Measurements from ENCODE around the gene CNTN2. TPM values are rescaled to one million over a fixed set of nuclear protein-coding genes. Genes with fewer than 3 reads are reported as not detected.

CNTN2 gene
- total and polyA plus RNA-seq, 2 experiments from 2014 or later = 1.3 to 2.2 TPM

- Histone ChIP-seq H2AFZ (no peak overlapping the region), H3K79me2 (replicated peaks; ENCODE audit: insufficient read depth) (no peaks in the 10 kb centered on the region), H3K27ac (ENCODE audit: low read depth) (no peak overlapping the region), H3K27me3 (ENCODE audit: insufficient read depth) (peaks cover 19% of the 10 kb centered on the region; the same call in 1 of the 2 replicates), H3F3A (replicated peaks; ENCODE audit: low read depth) (no peaks in the 10 kb centered on the region), H3K4me3 (no peak overlapping the region), H3K9me2 (ENCODE audit: insufficient read depth) (0 out of 2 replicates have a peak, but pooled peaks cover 4% of the 10 kb centered on the region), H3K36me3 (ENCODE audit: insufficient read depth) (no peaks in the 10 kb centered on the region), H4K20me1 (replicated peaks; ENCODE audit: insufficient read depth) (no peaks in the 10 kb centered on the region), H3K4me1 (ENCODE audit: insufficient read depth) (peaks cover 34% of the 10 kb centered on the region), H3K4me2 (0 out of 2 replicates have a peak overlapping the region, but pooled peaks have one; percentile 20)
- Mint-ChIP-seq H3K27me3 (ENCODE audit: insufficient read depth, low read depth, poor library complexity) (peaks cover 35% of the 10 kb centered on the region), H3K36me3 (ENCODE audit: low read depth) (no peaks in the 10 kb centered on the region), H3K27ac (no peak overlapping the region), H3K9me3 (no peaks in the 10 kb centered on the region), H3K4me1 (peaks cover 37% of the 10 kb centered on the region), H3K4me3 (no peak overlapping the region; the same call in 2 of the 3 replicates)
- TF ChIP-seq REST (IDR thresholded peaks at IDR 0.05; ENCODE audit: unreplicated experiment) (peak; percentile 77), ZNF114 (CRISPR knock-in tag; IDR thresholded peaks at IDR 0.05) (no peak)
- ATAC-seq = peak; percentile 23
- peak; percentile 44 for DNase-seq (ENCODE audit: low spot score)
Measured at GRCh38 chr1:205044741-205045140, 1.7 kb downstream of the CNTN2 start.

- H3K36me3 Mint-ChIP-seq (ENCODE audit: low read depth) = no peaks in the 10 kb centered on the region
- peaks cover 35% of the 10 kb centered on the region for H3K27me3 Mint-ChIP-seq (ENCODE audit: insufficient read depth, low read depth, poor library complexity)
- Histone ChIP-seq H3K9me2 (ENCODE audit: insufficient read depth) (0 out of 2 replicates have a peak, but pooled peaks cover 4% of the 10 kb centered on the region), H3K4me1 (ENCODE audit: insufficient read depth) (peaks cover 34% of the 10 kb centered on the region), H3K4me3 (no peak overlapping the region), H4K20me1 (replicated peaks; ENCODE audit: insufficient read depth) (no peaks in the 10 kb centered on the region), H3F3A (replicated peaks; ENCODE audit: low read depth) (no peaks in the 10 kb centered on the region), H3K36me3 (ENCODE audit: insufficient read depth) (no peaks in the 10 kb centered on the region), H3K27me3 (ENCODE audit: insufficient read depth) (peaks cover 19% of the 10 kb centered on the region; the same call in 1 of the 2 replicates), H3K27ac (ENCODE audit: low read depth) (no peak overlapping the region), H3K79me2 (replicated peaks; ENCODE audit: insufficient read depth) (no peaks in the 10 kb centered on the region), H3K4me2 (0 out of 2 replicates have a peak overlapping the region, but pooled peaks have one; percentile 32), H2AFZ (no peak overlapping the region)
- H3K9me3 Mint-ChIP-seq = no peaks in the 10 kb centered on the region
- DNase-seq (ENCODE audit: low spot score) (no peak), ATAC-seq (no peak; the same call in 2 of the 3 replicates)
- H3K27ac Mint-ChIP-seq = no peak overlapping the region
- H3K4me3 Mint-ChIP-seq = no peak overlapping the region; the same call in 2 of the 3 replicates
- H3K4me1 Mint-ChIP-seq = peaks cover 37% of the 10 kb centered on the region
- TF ChIP-seq JUNB (IDR thresholded peaks at IDR 0.05; ENCODE audit: unreplicated experiment) (no peak), STAT1 (IDR thresholded peaks at IDR 0.05; ENCODE audit: unreplicated experiment) (no peak), ZNF331 (CRISPR knock-in tag; IDR thresholded peaks at IDR 0.05; ENCODE audit: low read depth) (no peak), ZNF114 (CRISPR knock-in tag; IDR thresholded peaks at IDR 0.05) (no peak), EZH2phosphoT487 (IDR thresholded peaks at IDR 0.05; ENCODE audit: unreplicated experiment) (no peak), NANOG (IDR thresholded peaks at IDR 0.05; ENCODE audit: borderline replicate concordance) (no peak), ZNF462 (CRISPR knock-in tag; IDR thresholded peaks at IDR 0.05) (no peak)
Measured at GRCh38 chr1:205045146-205045545, 2.1 kb downstream of the CNTN2 start.

All from GM23338 (cell line).